Glomerular endothelial cell (primary cell): ENCODE results near the gene TMEM169. TPM values are rescaled to one million over a fixed set of nuclear protein-coding genes. Genes with fewer than 3 reads are reported as not detected.
A peak's percentile ranks its signal among the peaks of the same experiment; 100 is the strongest.

Experiments used
- DNase-seq: peaks from one replicate; pipeline ENCODE4 v3.0.0-alpha.2; 2011; ENCODE audit warnings: low read depth, low spot score; ENCODE audit errors: extremely low read depth
- total RNA-seq: library from RNA; depleted of rRNA; stranded (reverse); fragments of >200 nt; gene quantifications from 2 replicates; pipeline ENCODE4 v1.2.3, GENCODE V29; 2015

TMEM169 gene, protein sequence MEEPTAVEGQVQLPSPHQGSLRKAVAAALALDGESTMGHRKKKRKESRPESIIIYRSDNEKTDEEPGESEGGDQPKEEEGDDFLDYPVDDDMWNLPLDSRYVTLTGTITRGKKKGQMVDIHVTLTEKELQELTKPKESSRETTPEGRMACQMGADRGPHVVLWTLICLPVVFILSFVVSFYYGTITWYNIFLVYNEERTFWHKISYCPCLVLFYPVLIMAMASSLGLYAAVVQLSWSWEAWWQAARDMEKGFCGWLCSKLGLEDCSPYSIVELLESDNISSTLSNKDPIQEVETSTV
- total RNA-seq = 0.29 and 1.8 TPM in 2 replicates

DNA sequence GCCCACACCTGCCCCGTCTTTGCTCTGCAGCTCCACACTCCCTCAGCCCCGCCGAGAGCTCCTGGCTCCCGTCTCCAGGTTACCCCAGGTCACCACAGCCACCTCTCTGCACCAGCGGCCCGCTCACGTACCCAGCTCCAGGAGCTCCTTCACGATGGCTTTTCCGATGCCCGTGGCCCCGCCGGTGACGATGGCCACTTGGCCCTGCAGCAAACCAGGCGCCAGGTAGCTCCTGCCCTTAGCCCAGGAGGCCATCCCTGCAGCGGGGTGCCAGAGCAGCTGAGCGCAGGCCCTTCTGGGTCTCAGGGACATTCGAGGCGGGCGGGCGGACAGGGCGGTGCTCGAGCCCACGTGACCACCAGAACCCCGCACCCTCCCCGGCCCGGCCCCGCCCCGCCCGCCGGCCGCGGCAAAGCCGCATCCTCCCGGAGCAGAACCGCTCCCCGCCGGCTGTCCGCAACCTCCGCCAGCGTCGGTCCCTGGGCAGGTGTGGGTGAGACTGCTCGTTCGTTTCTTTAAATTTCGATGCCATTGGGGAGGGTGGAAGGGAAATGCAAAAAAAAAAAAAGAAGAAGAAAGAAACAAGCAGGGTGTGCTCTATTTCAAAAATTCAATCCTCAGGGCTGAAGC lies at the start of gene TMEM169, which contains the start of gene PECR:
TSS of gene TMEM169 (plus strand) at position 433 of the 630 bp plus-strand sequence. CDS start 14,045 bp downstream, outside the sequence.
TSS of gene PECR (minus strand) at position 323 of the 630 bp plus-strand sequence. CDS start at position 255, 68 bp downstream.
- DNase-seq = no peak

- no peak for DNase-seq
These were observed 49.6 kb upstream of the TMEM169 start for GRCh38 chr2:216031960-216032689.

DNA sequence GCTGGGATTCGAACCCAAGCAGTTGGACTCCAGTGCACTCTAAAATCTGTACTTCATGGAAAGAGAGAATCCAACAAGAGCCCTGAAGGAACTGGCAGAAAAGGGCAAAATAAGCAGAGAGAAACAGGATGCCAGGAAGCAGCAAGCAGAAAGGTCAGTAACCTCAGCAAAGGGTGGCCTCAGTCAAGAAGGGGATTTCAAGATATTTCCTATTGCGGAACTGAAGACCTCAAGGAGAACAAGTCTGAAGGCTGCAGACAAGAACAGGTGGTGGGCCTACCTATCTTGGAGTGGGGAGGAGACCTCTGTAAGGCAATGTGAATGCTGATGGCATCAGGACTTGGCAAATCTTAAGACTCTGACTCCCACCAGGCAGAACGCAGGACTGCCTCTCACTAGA lies 48.3 kb upstream of the TMEM169 start:
- no peak for DNase-seq

DNA sequence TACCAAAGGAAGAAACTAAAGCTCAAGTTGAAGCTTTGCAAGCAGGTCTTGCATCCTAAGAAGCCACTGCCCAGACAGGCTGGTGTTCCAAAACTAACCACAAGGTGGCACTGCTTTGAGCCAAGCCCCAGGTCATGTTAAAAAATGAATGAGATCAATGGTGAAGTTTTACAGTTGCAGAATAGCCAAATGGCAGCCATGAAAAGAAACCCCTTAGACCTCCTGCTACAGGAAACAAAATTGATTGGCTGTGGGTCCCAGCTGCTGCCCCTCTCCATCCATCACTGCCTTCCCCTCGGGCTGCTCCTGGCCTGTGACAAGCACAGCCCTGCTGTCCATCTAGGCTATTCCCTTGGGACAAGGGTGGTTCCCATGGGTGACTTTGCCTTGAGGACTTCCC lies 47.7 kb upstream of the TMEM169 start:
- peak; percentile 68 for DNase-seq

- DNase-seq = no peak
These were observed 41.8 kb upstream of the TMEM169 start for GRCh38 chr2:216039918-216040317.

DNA sequence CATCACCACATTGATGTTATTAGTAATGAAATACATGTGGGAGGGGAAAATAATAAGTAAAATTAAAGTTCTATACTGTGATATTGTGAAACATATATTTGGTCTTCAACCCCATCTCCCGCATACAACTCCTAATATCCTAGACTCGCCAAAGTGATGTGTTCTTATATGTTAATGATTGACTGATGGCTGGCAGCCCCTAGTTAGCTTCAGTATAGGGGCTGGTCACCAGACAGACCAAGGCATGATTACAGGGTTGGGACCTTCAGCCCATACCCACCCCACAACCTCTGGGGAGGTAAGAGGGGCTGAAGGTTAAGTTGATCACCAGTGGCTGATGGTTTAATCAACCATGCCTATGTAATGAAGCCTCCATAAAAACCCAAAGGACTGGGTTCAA lies 40.3 kb upstream of the TMEM169 start:
- DNase-seq = no peak

GRCh38 chr2:216043949-216044348 lies 37.8 kb upstream of the TMEM169 start:
- DNase-seq = no peak

DNA sequence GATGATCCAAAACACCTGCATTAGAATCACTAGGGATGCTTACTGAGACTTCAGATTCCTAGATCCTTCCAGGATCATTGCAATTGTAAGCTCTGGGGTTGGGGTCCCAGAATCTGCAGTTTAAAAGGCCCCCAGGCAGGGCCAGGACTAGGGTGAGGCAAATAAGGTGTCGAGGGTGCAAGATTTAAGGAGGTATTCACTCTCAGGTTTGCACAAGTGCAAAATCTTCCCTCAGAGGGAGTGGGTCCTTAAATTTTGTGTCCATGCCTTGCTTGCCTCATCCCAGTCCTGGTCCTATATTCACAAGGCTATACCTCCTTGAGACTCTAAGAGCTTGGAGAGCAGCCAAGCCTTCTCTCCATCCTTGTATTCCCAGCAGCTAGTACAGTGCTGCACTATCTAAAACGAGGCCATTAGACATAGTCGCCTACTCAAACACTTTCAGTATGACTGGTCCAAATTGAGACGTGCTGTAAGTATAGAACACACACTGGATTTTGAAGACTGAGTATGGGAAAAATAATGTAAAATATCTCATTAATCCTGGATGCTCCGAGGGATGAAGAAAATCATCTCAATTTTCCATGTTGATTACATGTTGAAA lies 36.7 kb upstream of the TMEM169 start:
- DNase-seq = no peak

- DNase-seq = no peak
These were observed 34.3 kb upstream of the TMEM169 start for GRCh38 chr2:216047397-216047796.

GRCh38 chr2:216049452-216049851 lies 32.3 kb upstream of the TMEM169 start:
- no peak for DNase-seq

DNA sequence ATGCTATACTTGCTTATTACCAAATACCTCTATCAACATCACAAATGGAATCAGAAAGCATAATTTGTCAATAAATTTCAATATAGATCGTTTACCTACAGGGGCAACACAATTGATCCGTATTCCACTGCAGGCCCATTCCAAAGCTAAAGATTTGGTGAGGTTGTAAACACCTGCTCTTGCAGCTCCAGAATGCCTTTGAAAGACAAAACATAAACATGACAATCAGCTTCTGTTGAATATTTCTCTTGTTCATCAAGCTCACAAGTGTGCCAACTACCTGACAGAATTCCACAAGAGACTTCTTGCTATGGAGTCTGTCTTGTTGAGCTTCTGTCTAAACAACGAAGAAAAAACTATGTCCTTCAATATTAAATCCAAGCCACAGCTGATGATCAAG lies 30.4 kb upstream of the TMEM169 start:
- no peak for DNase-seq

- DNase-seq = no peak
These were observed 29.3 kb upstream of the TMEM169 start for GRCh38 chr2:216052420-216052819.

DNA sequence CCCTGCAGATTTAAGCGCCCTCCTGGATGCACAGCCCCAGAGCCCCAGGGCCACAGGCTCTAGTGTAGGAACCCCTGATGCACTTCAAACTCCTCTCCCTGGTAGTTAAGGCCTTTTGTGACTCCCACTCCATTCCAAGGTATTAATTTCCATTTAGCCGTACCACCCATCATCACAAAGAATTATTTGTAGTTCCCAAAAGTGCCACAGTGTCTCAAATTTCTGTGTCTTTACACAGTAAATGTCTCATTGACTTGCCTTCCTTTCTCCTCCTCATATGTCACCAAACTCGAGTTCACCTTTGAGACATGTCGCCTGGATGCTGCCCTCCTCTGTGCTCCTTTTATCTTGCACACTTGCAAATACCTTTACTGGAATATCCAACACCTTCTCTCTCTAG lies 26.0 kb upstream of the TMEM169 start:
- DNase-seq = no peak

DNA sequence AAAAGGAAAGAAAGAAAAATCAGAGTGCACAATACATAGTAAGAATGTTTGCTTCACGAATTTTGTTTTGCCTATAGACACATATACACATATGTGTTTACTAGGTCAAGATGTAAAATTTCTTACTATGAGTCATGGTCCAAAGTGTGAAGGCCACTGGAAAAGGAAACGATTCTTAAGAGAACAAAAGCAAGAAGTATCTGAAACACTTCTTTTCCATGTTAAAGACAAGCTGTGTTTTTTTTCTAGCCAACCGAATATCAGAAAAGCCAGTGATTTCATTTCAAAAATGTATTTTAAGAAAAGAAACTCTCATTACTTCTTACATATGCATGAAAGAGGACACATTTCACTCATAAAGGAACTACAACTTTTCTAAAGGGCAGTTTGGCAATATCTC lies 25.0 kb upstream of the TMEM169 start:
- DNase-seq = no peak

DNA sequence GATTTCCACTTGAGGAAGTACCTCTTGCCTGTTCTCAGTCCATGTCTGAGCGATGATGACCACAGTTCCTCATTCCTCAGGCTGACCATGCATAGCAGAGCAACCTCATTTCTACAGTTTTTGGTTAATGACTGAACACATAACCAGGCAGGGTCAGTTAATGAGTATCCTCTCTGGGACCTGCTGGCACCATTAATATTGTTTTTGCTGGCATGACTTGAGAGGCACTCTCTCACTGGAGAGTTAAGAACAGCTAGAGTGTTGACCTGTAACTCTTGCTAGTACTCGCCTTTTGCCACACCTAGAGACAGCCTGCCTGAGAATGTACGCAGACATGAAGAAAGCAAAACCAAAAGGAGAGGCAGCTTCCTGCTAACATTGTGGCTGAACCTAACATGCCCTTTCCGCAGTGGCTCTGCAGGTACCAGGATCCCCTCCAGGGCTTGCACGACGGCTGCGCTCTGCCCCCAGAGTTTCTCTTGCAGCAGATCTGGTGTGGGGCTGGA lies 24.0 kb upstream of the TMEM169 start:
- DNase-seq = no peak

- no peak for DNase-seq
These were observed 22.4 kb upstream of the TMEM169 start for GRCh38 chr2:216059233-216059834.

- no peak for DNase-seq
These were observed 17.6 kb upstream of the TMEM169 start for GRCh38 chr2:216064014-216064630.

DNA sequence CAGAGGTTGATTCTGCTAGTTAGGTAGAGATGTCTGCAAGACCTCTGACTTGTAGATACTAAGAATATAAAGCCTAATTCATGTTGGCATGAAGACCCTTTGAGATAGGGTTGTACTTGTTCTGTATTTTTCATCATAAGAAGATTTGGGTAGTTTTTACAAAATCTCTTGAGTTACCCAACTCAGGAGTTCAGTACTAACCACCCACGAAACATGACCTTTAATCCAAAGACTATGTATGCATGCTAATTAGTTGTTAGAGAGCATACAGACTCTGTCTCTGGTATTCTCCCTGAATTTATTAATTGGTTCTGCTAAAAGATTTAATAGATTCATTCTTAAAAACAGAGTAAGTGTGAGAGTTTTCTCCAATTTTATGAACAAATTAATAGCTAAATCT lies 17.1 kb upstream of the TMEM169 start:
- DNase-seq = no peak

DNA sequence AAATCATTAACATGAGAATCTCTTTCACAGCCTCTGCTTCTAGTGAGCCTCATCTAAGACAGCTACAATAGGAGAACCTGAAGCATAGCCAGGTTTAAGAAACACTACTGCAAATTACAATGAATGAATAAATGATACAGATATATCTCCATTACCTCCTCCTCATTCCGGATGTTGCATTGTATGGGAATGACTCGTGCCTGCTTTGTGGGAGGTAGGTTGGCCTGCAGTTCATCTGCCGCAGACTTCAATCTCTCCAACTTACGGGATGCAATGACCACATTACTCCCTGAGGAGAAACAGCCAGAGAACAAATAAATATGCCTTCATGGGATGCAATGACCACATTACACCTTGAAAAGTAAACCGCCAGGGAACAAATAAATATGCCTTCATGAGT lies 15.5 kb upstream of the TMEM169 start:
- DNase-seq = no peak

DNA sequence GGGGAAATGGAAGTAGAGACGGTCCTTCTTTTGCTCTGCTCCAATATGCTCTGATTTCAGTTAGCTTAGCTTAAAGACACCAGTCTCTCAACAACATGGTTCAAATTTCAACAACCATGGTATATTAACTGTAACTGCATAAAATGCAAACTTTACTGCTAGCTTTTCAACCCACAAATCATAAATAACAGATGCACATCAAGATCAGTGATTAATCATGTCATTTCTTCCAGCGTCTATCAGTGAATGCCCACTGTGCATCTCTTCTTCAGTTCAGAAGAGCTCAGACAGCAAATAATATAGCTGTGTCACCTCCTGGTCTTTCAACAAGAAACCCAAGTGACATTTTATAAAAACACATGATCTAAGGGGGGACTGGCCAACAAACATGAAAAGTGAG lies 12.7 kb upstream of the TMEM169 start:
- no peak for DNase-seq
